Parathyroid adenoma (tissue), 2 donors: ENCODE data around the gene COQ5.
"Not testable (repeated sequence)": the region's sequence is repeated elsewhere in the genome, so short reads cannot be mapped to it uniquely, and the experiment has no call there.

Experiments
- H2AFZ ChIP-seq: fragments of 300-600 bp; sonication (generic); one replicate; pipeline ENCODE4 v1.7.0; 2017; ENCODE audit warnings: antibody characterized with exemption, mild to moderate bottlenecking
- H3K27ac ChIP-seq: fragments of 300-600 bp; sonication (generic); one replicate; pipeline ENCODE4 v1.7.0; 2017
- H3K27me3 ChIP-seq: fragments of 300-600 bp; sonication (generic); one replicate; pipeline ENCODE4 v1.7.0; 2017; ENCODE audit warnings: low read length; ENCODE audit not compliant: control insufficient read depth, insufficient read depth
- H3K36me3 ChIP-seq: fragments of 300-600 bp; sonication (generic); one replicate; pipeline ENCODE4 v1.7.0; 2017; ENCODE audit warnings: low read length; ENCODE audit not compliant: control insufficient read depth, insufficient read depth
- H3K4me1 ChIP-seq: fragments of 300-600 bp; sonication (generic); one replicate; pipeline ENCODE4 v1.7.0; 2017; ENCODE audit warnings: control low read depth
- H3K4me2 ChIP-seq: fragments of 300-600 bp; sonication (generic); one replicate; pipeline ENCODE4 v1.7.0; 2017; ENCODE audit warnings: low read length
- H3K4me3 ChIP-seq: fragments of 300-600 bp; sonication (generic); one replicate; pipeline ENCODE4 v1.7.0; 2017; ENCODE audit warnings: low read depth, low read length
- H3K79me2 ChIP-seq: fragments of 300-600 bp; sonication (generic); one replicate; pipeline ENCODE4 v1.7.0; 2017; ENCODE audit warnings: control low read depth
- H3K9ac ChIP-seq: fragments of 300-600 bp; sonication (generic); one replicate; pipeline ENCODE4 v1.7.0; 2017; ENCODE audit warnings: mild to moderate bottlenecking
- H3K9me3 ChIP-seq: fragments of 300-600 bp; sonication (generic); one replicate; pipeline ENCODE4 v1.7.0; 2017; ENCODE audit warnings: low read length; ENCODE audit not compliant: control insufficient read depth
- TF ChIP-seq, protein P1 (sequence below): fragments of 300-600 bp; sonication (generic); IDR thresholded peaks from one replicate; pipeline ENCODE4 v1.7.0; 2017; ENCODE audit warnings: antibody characterized with exemption, mild to moderate bottlenecking
- donor health status: primary hyperparathyroidism.

COQ5 gene

GRCh38 chr12:120532701-120533238, 3.8 kb upstream of the COQ5 start:
- TF ChIP-seq, protein P1, sequence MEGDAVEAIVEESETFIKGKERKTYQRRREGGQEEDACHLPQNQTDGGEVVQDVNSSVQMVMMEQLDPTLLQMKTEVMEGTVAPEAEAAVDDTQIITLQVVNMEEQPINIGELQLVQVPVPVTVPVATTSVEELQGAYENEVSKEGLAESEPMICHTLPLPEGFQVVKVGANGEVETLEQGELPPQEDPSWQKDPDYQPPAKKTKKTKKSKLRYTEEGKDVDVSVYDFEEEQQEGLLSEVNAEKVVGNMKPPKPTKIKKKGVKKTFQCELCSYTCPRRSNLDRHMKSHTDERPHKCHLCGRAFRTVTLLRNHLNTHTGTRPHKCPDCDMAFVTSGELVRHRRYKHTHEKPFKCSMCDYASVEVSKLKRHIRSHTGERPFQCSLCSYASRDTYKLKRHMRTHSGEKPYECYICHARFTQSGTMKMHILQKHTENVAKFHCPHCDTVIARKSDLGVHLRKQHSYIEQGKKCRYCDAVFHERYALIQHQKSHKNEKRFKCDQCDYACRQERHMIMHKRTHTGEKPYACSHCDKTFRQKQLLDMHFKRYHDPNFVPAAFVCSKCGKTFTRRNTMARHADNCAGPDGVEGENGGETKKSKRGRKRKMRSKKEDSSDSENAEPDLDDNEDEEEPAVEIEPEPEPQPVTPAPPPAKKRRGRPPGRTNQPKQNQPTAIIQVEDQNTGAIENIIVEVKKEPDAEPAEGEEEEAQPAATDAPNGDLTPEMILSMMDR, result no peak
- Histone ChIP-seq H3K27me3 (no peaks in the 10 kb centered on the region), H3K4me2 (no peak overlapping the region)

DNA sequence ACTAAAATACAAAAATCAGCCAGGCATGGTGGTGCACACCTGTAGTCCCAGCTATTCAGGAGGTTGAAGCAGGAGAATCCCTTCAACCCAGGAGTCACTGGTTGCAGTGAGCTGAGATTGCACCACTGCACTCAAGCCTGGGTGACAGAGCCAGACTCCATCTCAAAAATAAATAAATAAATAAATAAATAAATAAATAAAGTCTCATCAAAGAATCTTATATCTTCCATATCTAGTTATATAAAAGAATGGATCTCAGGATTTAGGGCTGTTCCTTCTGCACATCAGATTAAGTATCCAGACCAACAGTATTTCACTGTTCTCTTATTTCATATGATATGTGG, 1.4 kb upstream of the COQ5 start:
- peak overlapping the region; percentile 97 for H3K4me3 ChIP-seq
- not testable (repeated sequence) for H3K27me3 ChIP-seq, H3K4me1 ChIP-seq, H3K36me3 ChIP-seq, H3K27ac ChIP-seq, H3K9ac ChIP-seq, H3K9me3 ChIP-seq, H3K4me2 ChIP-seq
- peak overlapping the region; percentile 96 for H2AFZ ChIP-seq
- peaks cover 15% of the 10 kb centered on the region for H3K79me2 ChIP-seq

More at GRCh38 chr12:120532701-120533238, 3.8 kb upstream of the COQ5 start:
- H3K4me1 ChIP-seq, result peaks cover 22% of the 10 kb centered on the region
- no peak overlapping the region for H3K9ac ChIP-seq
- no peaks in the 10 kb centered on the region for H3K36me3 ChIP-seq
- H3K79me2 ChIP-seq, result peaks cover 38% of the 10 kb centered on the region
- no peaks in the 10 kb centered on the region for H3K9me3 ChIP-seq
- H3K4me3 ChIP-seq, result no peak overlapping the region
- no peak overlapping the region for H3K27ac ChIP-seq
- no peak overlapping the region for H2AFZ ChIP-seq

DNA sequence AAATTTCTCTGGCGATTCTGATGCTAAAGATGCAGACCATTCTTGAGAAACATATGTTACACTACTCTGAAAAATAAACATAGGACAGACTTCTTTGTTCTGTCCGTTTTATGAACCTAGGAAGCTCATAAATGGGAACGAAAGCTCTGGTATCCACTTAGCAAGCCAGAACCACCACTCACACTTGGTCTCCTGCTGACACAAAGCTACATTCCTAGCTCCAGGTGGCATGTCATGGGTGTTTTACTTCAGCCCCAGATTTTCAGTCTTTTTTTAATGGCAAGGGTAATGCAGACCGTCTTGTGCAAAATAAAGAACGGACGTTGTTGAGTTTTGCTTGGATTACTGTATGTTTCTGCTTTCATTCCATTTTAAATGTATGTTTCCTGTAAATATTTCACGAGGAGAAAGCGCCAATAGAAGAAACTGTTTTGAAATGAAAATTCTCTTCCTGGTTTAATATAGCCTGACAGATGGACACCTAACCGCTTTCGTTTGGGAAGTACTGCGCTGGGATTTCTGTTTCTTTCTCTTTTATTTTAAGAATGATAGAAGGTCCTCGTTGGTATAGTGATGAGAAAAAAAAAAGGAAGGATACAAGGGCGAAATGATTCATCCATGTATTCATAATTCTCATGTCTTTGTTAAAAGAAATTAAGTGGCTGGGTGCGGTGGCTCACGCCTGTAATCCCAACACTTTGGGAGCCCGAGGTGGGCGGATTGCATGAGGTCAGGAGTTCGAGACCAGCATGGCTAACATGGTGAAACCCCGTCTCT, 871 bp upstream of the COQ5 start:
- TF ChIP-seq, protein P1, result no peak
- Histone ChIP-seq H3K36me3 (no peaks in the 10 kb centered on the region), H3K27ac (peak overlapping the region; percentile 83), H3K4me2 (peak overlapping the region; percentile 97), H3K4me1 (peaks cover 2% of the 10 kb centered on the region), H3K4me3 (peak overlapping the region; percentile 97), H3K27me3 (no peaks in the 10 kb centered on the region), H2AFZ (peak overlapping the region; percentile 96), H3K9ac (no peak overlapping the region), H3K9me3 (no peaks in the 10 kb centered on the region), H3K79me2 (peaks cover 9% of the 10 kb centered on the region)

- no peak overlapping the region for H2AFZ ChIP-seq
- TF ChIP-seq, protein P1, result no peak
- no peak overlapping the region for H3K27ac ChIP-seq
- no peak overlapping the region for H3K4me3 ChIP-seq
- no peaks in the 10 kb centered on the region for H3K4me1 ChIP-seq
- H3K79me2 ChIP-seq, result no peaks in the 10 kb centered on the region
- no peak overlapping the region for H3K9ac ChIP-seq
- no peaks in the 10 kb centered on the region for H3K27me3 ChIP-seq
- no peak overlapping the region for H3K4me2 ChIP-seq
- H3K9me3 ChIP-seq, result no peaks in the 10 kb centered on the region
- no peaks in the 10 kb centered on the region for H3K36me3 ChIP-seq
These were observed 6.4 kb downstream of the COQ5 start for GRCh38 chr12:120522568-120522967.

DNA sequence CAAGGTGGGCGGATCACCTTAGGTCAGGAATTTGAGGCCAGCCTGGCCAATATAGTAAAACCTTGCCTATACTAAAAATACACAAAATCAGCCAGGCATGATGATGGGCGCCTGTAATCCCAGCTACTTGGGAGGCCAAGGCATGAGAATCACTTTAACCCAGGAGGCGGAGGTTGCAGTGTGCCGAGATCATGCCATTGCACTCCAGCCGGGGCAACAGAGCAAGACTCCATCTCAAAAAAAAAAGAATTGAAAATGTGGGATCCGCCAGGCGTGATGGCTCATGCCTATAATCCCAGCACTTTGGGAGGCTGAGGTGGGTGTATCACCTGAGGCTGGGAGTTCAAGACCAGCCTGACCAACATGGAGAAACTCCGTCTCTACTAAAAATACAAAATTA, 9.6 kb downstream of the COQ5 start:
- not testable (repeated sequence) for H2AFZ ChIP-seq, H3K36me3 ChIP-seq

More for the DNA sequence above, 9.6 kb downstream of the COQ5 start:
- H3K4me2 ChIP-seq, H3K9me3 ChIP-seq, H3K27ac ChIP-seq, H3K27me3 ChIP-seq, H3K4me3 ChIP-seq, H3K4me1 ChIP-seq, H3K9ac ChIP-seq, H3K79me2 ChIP-seq: not testable (repeated sequence)
